HEK293 (cell line): ENCODE data around the gene ALOXE3.

Source experiments
- PATZ1 ChIP-seq: fragments of 450-650 bp; formaldehyde crosslinking; IDR thresholded peaks from 2 replicates; pipeline ENCODE4 v1.5.1; 2016; ENCODE audit warnings: missing biosample characterization, missing genetic modification characterization
- SETDB1 ChIP-seq: IDR thresholded peaks from one replicate; pipeline ENCODE4 v1.6.1; 2017; ENCODE audit warnings: mild to moderate bottlenecking, low read length, moderate library complexity, mixed read lengths; ENCODE audit not compliant: insufficient read length
- YY1 ChIP-seq: fragments of 450-650 bp; formaldehyde crosslinking; IDR thresholded peaks from 2 replicates; pipeline ENCODE4 v1.5.1; 2018; ENCODE audit warnings: missing biosample characterization, missing genetic modification characterization
- ZBTB10 ChIP-seq: fragments of 450-650 bp; formaldehyde crosslinking; IDR thresholded peaks from 2 replicates; pipeline ENCODE4 v1.5.1; 2016; ENCODE audit warnings: missing biosample characterization, missing genetic modification characterization
- TF ChIP-seq, protein P1 (sequence below): fragments of 450-650 bp; formaldehyde crosslinking; IDR thresholded peaks from 2 replicates; pipeline ENCODE4 v1.5.1; 2016; ENCODE audit warnings: missing biosample characterization, missing genetic modification characterization, borderline replicate concordance

- no peak for TF ChIP-seq PATZ1 (tag by site-specific recombination)
- TF ChIP-seq, protein P1, sequence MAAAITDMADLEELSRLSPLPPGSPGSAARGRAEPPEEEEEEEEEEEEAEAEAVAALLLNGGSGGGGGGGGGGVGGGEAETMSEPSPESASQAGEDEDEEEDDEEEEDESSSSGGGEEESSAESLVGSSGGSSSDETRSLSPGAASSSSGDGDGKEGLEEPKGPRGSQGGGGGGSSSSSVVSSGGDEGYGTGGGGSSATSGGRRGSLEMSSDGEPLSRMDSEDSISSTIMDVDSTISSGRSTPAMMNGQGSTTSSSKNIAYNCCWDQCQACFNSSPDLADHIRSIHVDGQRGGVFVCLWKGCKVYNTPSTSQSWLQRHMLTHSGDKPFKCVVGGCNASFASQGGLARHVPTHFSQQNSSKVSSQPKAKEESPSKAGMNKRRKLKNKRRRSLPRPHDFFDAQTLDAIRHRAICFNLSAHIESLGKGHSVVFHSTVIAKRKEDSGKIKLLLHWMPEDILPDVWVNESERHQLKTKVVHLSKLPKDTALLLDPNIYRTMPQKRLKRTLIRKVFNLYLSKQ (tag by site-specific recombination), result no peak
- TF ChIP-seq YY1 (tag by site-specific recombination), result no peak
- TF ChIP-seq SETDB1, result no peak
- TF ChIP-seq ZBTB10 (tag by site-specific recombination), result no peak
Observed at GRCh38 chr17:8084250-8084649, 34.1 kb downstream of the ALOXE3 start.
